PC-9 (cell line): ENCODE data around the gene VWA3B.

ENCODE experiments used
- CTCF ChIP-seq: fragments of 200-600 bp; sonication (generic); conservative IDR thresholded peaks from 2 replicates; pipeline ENCODE4 v1.6.1; 2017; ENCODE audit warnings: mixed run types, antibody characterized with exemption, mild to moderate bottlenecking, moderate library complexity
- EZH2 ChIP-seq: fragments of 200-600 bp; sonication (generic); IDR thresholded peaks from 2 replicates; pipeline ENCODE4 v1.8.0; 2017; ENCODE audit warnings: antibody characterized with exemption, low read depth

- no peak for TF ChIP-seq CTCF
- TF ChIP-seq EZH2, result no peak
These were observed 90.3 kb downstream of the VWA3B start for GRCh38 chr2:98177286-98177685.
